Measurements from ENCODE around the gene ACTRT2.

The ACTRT2 gene

GRCh38 chr1:3033040-3033789, 11.9 kb downstream of the ACTRT2 start:
- DNase-seq (ENCODE audit: low read depth): no peak

- DNase-seq (ENCODE audit: low read depth): no peak
Measured at GRCh38 chr1:3033790-3034090, 12.5 kb downstream of the ACTRT2 start.

DNA sequence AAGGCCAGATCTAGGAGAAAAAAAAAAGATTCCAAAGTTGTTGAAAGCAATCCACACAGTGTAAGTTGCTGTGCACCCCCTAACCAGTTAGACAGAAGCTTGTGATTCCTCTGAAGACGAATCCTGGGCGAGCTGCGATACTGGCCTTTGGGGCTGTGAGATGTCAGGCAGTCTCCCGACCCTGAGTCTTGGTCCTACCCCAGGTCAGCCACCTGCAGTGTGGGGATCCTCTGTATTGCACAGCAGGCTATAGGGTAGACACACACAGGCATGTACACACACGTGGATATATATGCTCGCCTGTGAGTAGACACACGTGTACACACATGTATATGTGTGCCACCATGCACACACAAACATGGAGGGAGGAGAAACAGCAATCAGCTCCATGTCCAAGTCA, 12.9 kb downstream of the ACTRT2 start:
- no peak for DNase-seq (ENCODE audit: low read depth)

DNA sequence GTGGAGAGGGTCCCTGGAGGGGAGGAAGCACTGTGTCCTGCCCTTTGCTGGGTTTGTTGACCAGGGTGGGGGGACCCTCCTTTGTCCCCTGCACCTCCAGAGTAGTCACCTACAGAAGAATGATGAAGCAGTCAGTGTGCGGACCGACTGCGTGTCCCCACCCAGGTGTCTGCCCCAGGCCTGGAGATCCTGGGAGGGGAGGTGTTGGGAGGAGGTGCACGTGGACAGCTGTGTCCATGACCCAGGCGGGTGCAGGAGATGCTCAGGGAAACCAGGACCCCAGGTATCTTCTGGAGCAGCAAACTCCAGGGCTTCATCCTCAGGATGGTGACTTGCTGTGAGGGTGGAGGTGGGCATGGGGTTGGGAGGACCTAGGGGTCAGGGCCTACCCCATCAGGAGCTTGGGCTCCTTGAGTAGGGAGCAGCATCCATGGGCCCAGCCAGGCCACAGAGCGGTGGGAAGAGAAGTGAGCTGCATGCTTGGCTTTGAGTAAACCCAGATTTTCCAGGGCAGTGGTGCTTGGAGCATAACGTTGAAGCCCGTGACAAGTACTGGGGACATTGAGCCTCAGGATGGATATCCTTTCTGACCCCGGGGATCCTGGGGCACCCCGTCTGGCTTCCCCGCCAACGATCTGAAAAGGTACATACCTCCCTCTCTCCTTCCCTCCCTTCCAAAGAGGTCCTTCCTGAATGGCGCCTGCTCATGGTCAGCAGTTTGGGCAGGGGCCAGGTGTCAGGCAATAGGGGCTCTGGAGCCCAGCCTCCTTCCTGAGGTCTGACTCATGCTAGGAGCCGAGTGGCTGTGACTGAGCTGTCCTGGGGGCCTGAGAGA, 13.7 kb downstream of the ACTRT2 start:
- no peak for DNase-seq (ENCODE audit: low read depth)

GRCh38 chr1:3035563-3036446, 14.5 kb downstream of the ACTRT2 start:
- no peak for DNase-seq (ENCODE audit: low read depth)

DNA sequence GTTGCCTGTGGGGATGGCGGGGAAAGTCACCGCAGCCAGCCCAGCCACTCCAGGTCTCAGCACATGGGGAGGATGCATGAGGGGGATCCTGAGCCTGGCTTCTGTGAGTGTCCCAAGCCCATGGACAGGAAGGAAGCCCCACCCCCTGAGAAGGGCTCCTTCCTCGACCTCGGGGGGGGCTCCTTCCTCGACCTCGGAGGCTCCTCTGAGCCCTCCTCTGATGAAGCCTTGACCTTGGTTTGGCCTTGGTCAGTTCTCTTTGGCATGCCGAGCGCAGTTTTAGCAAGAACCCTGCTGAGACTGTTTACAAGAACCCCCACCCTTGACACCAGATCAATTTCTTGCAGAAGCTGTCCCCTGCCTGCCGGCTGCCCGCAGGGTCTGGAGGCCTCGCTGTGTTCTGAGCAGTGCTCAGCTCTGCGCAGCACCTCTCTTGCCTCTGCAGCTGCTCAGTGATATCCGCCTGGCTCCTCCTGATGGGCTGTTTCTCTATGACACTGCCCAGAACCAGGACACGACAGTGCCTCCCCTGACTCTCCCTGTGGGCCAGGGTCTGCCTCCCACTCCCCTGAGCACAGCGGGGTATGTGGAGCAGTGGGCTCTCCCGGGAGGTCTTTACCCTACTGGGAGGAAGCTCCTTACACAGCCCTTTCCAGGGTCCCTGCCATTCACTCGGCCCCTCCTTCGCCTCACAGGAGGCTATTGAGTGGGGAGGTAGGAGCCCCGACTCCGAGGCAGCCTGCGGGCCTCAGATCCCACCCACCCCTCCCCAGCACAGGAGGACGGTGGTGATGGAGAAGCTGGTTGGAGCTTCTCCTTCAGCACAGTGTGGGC, 15.4 kb downstream of the ACTRT2 start:
- no peak for DNase-seq (ENCODE audit: low read depth)

DNA sequence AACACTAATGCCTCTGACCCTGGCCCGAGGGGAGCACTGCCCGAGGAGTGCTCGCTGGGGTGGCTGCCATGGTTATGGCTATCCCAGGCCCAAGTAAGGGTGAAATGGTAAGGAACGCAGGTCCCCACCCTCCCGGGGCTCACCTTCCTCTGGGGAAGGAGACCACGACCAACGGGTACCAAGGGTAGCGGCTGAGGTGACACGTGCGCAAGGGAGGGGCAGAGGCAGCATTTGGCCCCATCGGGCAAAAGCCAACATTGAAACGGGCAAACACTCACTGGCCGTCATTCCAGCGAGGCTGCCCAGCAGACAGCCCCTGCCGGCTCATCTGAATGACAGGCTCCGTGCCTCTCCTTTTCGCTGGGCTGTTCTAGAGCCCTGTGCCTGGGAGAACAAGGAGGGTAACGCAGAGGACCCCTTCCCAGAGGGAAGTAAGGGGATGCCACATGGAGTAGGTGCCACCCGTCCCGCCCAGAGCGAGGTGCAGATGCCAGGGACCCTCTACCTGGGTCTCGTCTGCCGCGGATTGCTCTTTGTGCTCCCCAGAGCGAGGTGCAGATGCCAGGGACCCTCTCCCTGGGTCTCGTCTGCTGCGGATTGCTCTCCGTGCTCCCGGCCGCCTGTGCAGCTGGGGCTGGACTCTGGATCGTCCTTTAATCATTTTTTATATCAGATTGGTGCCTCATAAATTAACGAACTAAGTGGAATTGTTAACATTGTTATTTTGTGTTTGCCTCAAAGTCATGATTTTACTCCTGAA, 16.2 kb downstream of the ACTRT2 start:
- DNase-seq (ENCODE audit: low read depth): no peak

DNA sequence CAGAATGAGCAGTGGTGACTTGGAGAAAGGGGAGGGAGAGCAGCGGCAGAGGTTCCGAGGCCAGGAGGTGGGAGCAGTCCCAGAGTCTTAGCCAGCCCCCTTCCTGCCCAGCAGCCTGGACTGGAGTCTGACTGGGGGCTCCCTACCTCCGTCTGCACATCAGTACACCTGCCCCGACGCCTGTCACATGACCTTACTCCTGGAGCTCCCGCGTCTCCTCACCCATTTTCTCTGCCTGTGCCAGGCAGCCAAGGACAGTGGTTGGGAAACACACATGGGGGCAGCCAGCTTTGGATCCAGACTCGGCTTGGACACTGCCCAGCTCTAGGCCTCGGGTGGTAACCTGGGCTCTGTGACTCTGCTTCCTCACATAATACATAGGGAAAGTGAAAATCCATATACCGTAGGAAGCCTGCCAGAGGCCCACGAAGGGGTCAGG, 16.9 kb downstream of the ACTRT2 start:
- DNase-seq (ENCODE audit: low read depth): no peak

DNA sequence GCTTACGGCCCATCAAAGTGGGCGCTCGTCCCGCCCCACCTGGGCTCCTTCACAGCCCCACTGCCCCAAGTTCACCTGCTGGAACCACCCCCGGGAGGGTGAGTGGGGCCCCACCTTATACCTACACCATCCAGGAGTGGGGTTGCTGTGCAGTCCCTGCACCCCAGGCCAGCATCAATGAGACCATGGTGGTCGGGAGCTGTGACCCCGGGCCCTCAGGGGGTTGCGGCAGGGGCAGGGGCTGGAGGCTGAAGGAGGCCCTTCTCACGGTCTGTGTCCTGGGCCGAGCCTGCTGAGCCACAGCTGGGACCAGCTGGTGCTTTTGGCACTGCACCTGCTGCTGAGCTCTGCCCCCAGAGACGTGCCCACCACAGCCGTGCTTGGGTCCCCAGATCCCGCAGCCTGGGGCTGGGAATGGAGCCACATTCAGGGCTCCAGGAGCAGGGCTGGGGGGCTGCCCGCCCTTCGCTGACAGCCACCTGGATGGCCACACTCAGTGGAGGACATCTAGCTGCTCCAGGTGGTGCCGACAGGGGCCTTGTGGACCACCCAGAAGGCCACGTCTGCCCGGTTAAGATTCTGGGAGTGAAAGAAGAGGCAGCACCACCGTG, 17.4 kb downstream of the ACTRT2 start:
- no peak for DNase-seq (ENCODE audit: low read depth)

GRCh38 chr1:3040004-3040403, 18.7 kb downstream of the ACTRT2 start:
- DNase-seq (ENCODE audit: low read depth): no peak

DNA sequence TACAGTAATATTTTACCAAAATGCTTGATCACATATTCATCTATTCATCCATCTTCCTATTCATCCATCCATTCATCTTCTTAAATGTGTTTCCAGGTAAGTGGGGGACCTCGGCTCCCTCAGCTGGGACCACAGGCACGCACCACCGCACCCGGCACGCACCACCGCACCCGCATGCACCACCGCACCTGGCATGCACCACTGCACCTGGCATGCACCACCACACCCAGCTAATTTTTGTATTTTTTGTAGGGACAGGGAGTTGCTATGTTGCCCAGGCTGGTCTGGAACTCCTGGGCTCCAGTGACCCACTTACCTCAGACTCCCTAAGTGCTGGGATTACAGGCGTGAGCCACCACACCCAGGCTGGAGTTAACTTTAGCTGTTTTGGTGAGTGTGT, 21.2 kb downstream of the ACTRT2 start:
- DNase-seq (ENCODE audit: low read depth): no peak

GRCh38 chr1:3049164-3049563, 27.9 kb downstream of the ACTRT2 start:
- no peak for DNase-seq (ENCODE audit: low read depth)

DNA sequence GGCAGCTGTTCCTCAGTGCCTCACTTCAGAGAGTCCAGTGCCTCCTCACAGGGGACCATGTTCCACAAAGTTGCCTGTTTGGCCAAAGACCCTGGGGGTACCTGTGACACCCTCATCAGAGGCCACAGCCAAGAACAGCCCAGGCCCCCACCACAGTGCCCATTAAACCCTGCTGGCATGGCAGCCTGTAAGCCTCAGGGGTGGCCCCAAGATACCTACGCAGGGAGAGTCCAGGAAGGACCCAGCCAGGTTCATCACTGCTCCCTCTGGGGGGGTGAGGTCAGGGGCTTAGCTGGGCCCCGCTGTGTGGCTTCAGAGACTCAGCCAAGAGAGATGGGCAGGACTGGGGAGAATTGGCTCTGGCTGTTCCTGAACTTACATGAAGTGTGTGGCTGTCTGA, 28.6 kb downstream of the ACTRT2 start:
- DNase-seq (ENCODE audit: low read depth): no peak

DNA sequence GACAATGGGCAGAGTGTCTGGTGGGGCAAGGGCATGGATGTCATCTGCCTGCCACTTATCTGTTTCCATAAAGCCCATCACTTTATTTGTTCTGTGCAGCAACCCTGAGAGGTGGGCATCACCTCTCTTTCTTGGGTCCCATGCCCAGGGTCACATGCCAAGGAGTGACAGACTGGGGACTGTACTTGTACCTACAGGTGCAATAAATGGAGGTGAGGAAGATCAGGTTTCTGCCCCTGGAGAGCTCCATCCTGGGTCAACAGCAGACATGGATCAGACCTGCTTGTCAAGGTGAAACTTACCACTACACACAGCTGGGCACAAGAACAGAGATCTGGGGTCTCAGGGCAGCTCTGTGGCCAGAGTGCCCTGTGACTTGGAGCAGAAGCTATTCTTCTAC, 29.3 kb downstream of the ACTRT2 start:
- DNase-seq (ENCODE audit: low read depth): no peak

- no peak for DNase-seq (ENCODE audit: low read depth)
Measured at GRCh38 chr1:3051270-3052268, 30.3 kb downstream of the ACTRT2 start.

DNA sequence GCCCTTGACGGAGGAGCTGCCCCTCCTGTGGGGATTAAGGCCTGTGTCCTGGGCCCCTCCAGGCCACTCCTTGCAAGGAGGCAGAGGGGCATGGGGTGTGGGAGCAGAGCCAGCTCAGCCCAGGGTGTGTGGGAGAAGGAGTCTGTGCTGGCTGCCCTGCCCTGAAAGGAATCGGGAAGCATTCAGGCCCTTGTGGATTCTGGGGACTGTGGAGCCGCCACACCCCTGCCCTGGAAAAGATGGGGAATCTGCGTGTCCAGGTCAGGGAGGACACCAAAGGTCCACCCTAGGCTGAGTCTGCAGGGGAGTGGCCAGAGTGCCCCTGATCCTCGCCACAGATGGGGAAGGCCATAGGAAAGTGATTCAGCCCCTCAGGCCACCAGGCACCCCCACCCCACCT, 31.2 kb downstream of the ACTRT2 start:
- DNase-seq (ENCODE audit: low read depth): no peak

DNA sequence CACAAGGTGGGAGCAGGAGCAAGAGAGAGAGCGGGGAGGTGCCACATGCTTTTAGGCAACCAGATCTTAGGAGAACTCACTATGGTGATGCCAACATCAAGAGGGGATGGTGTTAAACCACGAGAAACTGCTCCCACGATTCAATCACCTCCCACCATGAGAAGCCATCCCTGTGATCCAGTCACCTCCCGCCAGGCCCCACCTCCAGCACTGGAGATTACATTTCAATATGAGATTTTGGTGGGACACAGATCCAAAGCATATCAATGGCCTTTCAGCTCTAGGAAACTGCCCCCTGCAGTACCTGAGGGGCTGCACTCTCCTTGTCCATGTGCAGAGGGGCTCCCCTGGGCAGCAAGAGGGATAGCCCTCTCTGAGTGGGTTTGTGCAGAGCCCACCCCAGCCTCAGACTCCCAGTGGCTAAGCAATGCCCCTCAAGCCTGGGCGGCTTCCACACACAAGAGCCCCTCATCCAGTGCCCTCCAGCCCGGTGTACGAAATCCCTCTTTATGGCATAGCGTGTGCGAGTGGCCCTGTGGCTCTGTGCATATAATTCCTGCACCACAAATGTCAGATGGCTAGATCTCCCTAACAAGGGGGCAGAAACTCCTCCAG, 32.2 kb downstream of the ACTRT2 start:
- no peak for DNase-seq (ENCODE audit: low read depth)

- DNase-seq (ENCODE audit: low read depth): no peak
Measured at GRCh38 chr1:3053986-3054385, 32.7 kb downstream of the ACTRT2 start.

- no peak for DNase-seq (ENCODE audit: low read depth)
Measured at GRCh38 chr1:3054474-3054873, 33.2 kb downstream of the ACTRT2 start.

Data from activated T-helper 9 cell treated with anti-CD3 and anti-CD28 coated beads, Interleukin-2, amount 50 U/mL, for 16 hours (primary cell).